DLD1 (cell line): ENCODE measurements around the gene EMD.

ENCODE experiments used
- in situ Hi-C: cut with HindIII; loops from 2 replicates; pipeline ENCODE4 v1.10.0; 2017; ENCODE audit warnings: low sequenced_read_pairs

The EMD gene

DNA sequence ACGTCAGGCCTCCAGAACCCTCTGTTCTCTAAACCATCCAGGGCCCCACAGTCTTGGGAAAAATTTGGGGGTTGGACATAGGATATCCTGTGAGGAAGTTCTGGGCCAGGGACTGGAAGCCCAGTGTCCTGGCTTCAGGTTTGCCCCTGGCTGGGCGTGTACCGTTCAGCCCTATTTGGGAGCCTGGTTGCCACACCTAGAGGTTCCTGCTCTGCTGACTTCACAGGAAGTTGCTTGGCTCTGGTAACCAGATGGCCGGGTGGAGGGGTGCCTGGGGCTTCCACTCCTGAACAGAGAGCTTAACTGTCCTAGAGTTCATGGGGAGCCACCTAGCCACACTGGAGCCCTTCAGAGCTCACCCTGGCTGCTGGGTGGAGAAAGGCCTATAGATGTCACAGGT is 33.4 kb downstream of the EMD start:
- in situ Hi-C loops: no loop called here

DNA sequence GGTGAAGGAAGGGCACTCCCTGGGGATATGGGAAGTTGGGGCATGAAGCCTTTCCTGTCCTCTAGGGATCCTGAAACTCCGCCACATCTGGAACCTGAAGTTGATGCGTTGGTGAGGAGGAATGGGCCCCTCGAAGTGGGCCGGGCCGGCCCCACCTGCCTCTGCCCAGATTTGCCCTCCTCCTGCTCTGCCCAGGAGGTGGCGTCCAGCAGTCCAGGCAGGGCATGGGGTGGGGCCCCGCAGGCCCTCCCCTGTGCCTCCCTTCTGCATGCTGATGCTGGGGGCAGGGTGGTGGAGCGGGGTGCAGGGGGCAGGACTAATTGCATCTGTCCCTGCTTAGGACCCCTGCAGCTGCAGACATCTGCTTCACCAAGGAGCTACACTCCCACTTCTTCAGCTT is 34.0 kb downstream of the EMD start:
- in situ Hi-C loops: no loop called here

DNA sequence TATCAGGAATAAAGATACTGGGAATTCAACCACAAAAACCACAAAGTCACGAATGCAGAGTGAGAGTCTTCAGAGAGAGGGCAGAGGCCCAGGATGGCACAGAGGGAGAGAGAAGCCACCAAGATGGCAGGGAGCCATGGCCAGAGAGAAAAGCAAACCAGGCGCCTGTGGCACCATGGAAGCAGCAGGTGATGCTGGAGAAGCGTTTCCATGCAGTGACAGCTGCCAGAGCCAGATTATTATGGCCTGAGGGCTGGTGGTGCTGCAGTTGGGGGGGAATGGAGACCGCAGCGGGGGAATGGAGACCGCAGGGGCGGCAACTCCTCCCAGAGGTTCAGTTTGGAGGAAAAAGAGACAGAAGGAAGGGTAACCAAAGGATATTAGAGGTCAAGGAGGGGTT is 38.1 kb downstream of the EMD start:
- in situ Hi-C loops: no loop called here

- in situ Hi-C loops: no loop called here
Observed at GRCh38 chrX:154419189-154419588, 40.1 kb downstream of the EMD start.

DNA sequence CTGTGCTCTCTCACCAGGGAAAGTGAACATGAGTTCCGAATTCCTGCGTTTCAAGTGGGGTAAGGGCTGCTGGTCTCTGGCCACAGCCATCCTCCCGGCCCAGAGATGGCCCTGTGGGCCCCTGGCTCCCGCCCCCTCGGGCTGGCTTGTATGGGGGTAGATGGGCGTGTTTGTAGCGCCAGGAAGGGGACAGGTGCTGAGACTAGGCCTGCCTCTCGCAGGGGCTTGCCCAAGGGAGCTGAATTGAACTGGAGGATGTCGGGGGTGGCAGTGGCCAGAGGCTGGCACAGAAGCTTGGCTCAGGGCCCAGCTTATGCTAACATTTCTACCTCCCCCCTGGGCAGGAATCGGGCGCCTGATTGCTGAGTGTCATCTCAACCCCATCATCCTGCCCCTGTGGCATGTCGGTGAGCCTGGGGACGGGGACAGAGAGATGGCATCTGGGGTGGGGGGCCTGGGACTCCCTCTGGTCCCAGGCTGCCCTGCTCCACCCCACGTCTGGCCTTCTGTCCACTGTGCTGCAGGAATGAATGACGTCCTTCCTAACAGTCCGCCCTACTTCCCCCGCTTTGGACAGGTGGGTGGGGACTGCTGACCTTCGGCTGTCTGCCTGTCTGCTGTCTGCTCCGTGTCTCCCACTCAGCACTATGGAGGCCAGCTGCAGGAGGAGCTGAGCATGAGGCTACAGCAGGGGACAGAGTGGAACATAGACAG is 40.8 kb downstream of the EMD start:
- in situ Hi-C loops: no loop called here

DNA sequence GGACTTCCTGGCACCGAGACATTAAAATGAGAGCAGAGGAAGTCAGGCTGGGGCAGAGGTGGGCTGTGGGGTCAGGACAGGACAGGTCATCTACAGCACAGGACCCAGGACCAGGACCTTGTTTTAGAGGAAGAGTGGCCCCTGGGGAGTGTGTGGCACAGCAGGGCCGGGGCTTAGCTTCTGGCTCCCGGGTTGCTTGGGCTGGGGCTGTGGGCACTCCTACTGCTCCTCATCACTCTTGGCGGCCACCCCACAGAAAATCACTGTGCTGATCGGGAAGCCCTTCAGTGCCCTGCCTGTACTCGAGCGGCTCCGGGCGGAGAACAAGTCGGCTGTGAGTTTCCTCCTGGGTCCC is 41.3 kb downstream of the EMD start:
- in situ Hi-C loops: no loop called here

DNA sequence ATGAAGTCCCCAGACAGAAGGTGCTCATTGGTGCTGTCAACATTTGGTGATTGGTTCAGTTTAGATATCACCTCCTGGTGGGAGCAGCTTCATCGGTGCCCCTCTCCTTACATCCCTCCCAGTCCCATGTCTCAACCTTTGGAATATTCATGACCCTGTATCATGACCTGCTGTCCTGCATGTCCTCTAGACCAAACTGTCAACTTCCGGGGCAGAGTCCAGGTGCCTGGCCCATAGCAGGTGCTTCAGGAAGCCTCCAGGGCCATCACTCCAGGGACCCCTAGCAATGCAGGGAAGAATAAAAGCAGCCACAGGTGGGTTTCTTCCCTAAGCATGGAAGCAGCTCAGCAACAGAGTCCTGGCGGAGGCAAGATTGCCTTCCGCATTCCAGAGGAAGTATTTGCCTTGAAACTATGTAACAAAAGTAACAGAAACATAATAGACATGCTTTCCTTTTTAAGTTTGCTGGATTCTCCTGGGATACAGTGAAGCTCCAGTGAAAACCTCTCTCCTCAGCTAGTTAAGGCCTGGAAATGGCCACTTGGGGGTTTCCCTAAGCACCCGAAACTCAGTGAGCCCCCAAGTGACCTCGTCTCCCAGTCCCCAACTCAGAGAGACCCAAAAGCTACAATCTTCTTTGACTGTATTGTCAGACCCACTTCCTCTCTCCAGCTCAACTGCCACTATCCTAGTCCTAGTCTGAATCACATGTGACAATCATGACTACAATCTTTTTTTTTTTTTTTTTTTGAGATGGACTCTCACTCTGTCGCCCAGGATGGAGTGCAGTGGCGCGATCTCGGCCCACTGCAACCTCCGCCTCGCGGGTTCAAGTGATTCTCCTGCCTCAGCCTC is 48.0 kb downstream of the EMD start:
- in situ Hi-C loops: no loop called here

- in situ Hi-C loops: no loop called here
Observed at GRCh38 chrX:154428176-154429171, 49.4 kb downstream of the EMD start, which contains the start of gene ATP6AP1. TSS of gene ATP6AP1 (plus strand) at chrX:154428677. CDS start at chrX:154428693, 16 bp downstream.

GRCh38 chrX:154429711-154430110 is 50.6 kb downstream of the EMD start:
- in situ Hi-C loops: no loop called here

DNA sequence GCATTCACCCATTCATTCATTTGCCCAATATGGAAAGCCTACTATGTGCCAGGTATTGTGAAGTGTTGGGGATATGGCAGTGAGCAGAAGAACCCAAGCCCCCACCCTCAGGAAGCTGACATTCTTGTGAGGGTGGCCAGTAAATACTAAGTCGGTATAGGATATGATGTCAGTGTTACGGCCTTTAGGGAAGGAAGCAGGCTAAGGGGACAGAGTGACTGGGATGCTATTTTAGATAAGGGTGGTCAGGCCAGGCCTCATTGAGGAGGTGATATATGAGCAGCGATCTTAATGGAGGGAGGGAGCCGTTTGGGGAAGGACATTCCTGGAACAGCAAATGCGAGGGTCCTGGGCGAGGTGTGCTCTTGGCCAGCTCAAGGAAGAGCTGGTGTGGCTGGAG is 51.4 kb downstream of the EMD start:
- in situ Hi-C loops: no loop called here

- in situ Hi-C loops: no loop called here
Observed at GRCh38 chrX:154430916-154431315, 51.8 kb downstream of the EMD start.
